ENCODE measurements around the gene MYB.
A peak's percentile ranks its signal among the peaks of the same experiment; 100 is the strongest.

MYB gene

GRCh38 chr6:135189344-135189743 lies 8.2 kb downstream of the MYB start:
- DNase-seq (ENCODE audit: low spot score) = no peak

GRCh38 chr6:135191508-135192255 lies 10.6 kb downstream of the MYB start:
- DNase-seq (ENCODE audit: low spot score) = peak; percentile 24

- no peak for DNase-seq (ENCODE audit: low spot score)
These were observed 11.4 kb downstream of the MYB start for GRCh38 chr6:135192256-135193174.

- no peak for DNase-seq (ENCODE audit: low spot score)
These were observed 12.1 kb downstream of the MYB start for GRCh38 chr6:135193221-135193620.

GRCh38 chr6:135195041-135195440 lies 13.9 kb downstream of the MYB start:
- no peak for DNase-seq (ENCODE audit: low spot score)

GRCh38 chr6:135195522-135195921 lies 14.4 kb downstream of the MYB start:
- DNase-seq (ENCODE audit: low spot score) = no peak

- no peak for DNase-seq (ENCODE audit: low spot score)
These were observed 15.8 kb downstream of the MYB start for GRCh38 chr6:135196739-135197510.

GRCh38 chr6:135202836-135203235 lies 21.7 kb downstream of the MYB start:
- DNase-seq (ENCODE audit: low spot score) = no peak

- no peak for DNase-seq (ENCODE audit: low spot score)
These were observed 23.8 kb downstream of the MYB start for GRCh38 chr6:135204951-135205350.

- DNase-seq (ENCODE audit: low spot score) = no peak
These were observed 28.7 kb downstream of the MYB start for GRCh38 chr6:135209803-135210202.

GRCh38 chr6:135210632-135211305 lies 29.7 kb downstream of the MYB start:
- no peak for DNase-seq (ENCODE audit: low spot score)

- no peak for DNase-seq (ENCODE audit: low spot score)
These were observed 30.2 kb downstream of the MYB start for GRCh38 chr6:135211306-135211702.

GRCh38 chr6:135212020-135212806 lies 31.1 kb downstream of the MYB start:
- DNase-seq (ENCODE audit: low spot score) = no peak

GRCh38 chr6:135212935-135213334 lies 31.8 kb downstream of the MYB start:
- no peak for DNase-seq (ENCODE audit: low spot score)

GRCh38 chr6:135213616-135214015 lies 32.5 kb downstream of the MYB start:
- no peak for DNase-seq (ENCODE audit: low spot score)

GRCh38 chr6:135215160-135215559 lies 34.1 kb downstream of the MYB start:
- no peak for DNase-seq (ENCODE audit: low spot score)

GRCh38 chr6:135215563-135215962 lies 34.5 kb downstream of the MYB start:
- DNase-seq (ENCODE audit: low spot score) = no peak

GRCh38 chr6:135217663-135218062 lies 36.6 kb downstream of the MYB start:
- DNase-seq (ENCODE audit: low spot score) = no peak

- no peak for DNase-seq (ENCODE audit: low spot score)
These were observed 38.2 kb downstream of the MYB start for GRCh38 chr6:135219346-135219745.

GRCh38 chr6:135221042-135221441 lies 39.9 kb downstream of the MYB start:
- no peak for DNase-seq (ENCODE audit: low spot score)

GRCh38 chr6:135221505-135221904 lies 40.4 kb downstream of the MYB start:
- DNase-seq (ENCODE audit: low spot score) = no peak
